NCI-H748 (cell line): ENCODE data around the gene CSTPP1.
A peak's percentile ranks its signal among the peaks of the same experiment; 100 is the strongest.
"Not testable (repeated sequence)": the region's sequence is repeated elsewhere in the genome, so short reads cannot be mapped to it uniquely, and the experiment has no call there.

Source experiments
- DNase-seq: peaks from one replicate; lab custom pipeline; 2025; ENCODE audit not compliant: unreplicated experiment; lab: John Stamatoyannopoulos, UW

CSTPP1 gene

GRCh38 chr11:46951864-46952263 is 15.3 kb downstream of the CSTPP1 start:
- DNase-seq: no peak

GRCh38 chr11:46952553-46952952 is 16.0 kb downstream of the CSTPP1 start:
- no peak for DNase-seq

- DNase-seq: no peak
These were observed 16.5 kb downstream of the CSTPP1 start for GRCh38 chr11:46953093-46953492.

GRCh38 chr11:46958777-46959176 is 22.2 kb downstream of the CSTPP1 start:
- DNase-seq: no peak

GRCh38 chr11:46961041-46961440 is 24.5 kb downstream of the CSTPP1 start:
- no peak for DNase-seq

- DNase-seq: not testable (repeated sequence)
These were observed 25.3 kb downstream of the CSTPP1 start for GRCh38 chr11:46961886-46962285.

- DNase-seq: no peak
These were observed 27.3 kb downstream of the CSTPP1 start for GRCh38 chr11:46963844-46964243.

GRCh38 chr11:46966773-46967172 is 30.2 kb downstream of the CSTPP1 start:
- no peak for DNase-seq

GRCh38 chr11:46967962-46968361 is 31.4 kb downstream of the CSTPP1 start:
- DNase-seq: no peak

- DNase-seq: no peak
These were observed 32.8 kb downstream of the CSTPP1 start for GRCh38 chr11:46969379-46969778.

GRCh38 chr11:46970913-46971625 is 34.5 kb downstream of the CSTPP1 start:
- no peak for DNase-seq

GRCh38 chr11:46972343-46972742 is 35.8 kb downstream of the CSTPP1 start:
- DNase-seq: no peak

GRCh38 chr11:46972821-46973220 is 36.3 kb downstream of the CSTPP1 start:
- no peak for DNase-seq

GRCh38 chr11:46976182-46976854 is 39.8 kb downstream of the CSTPP1 start:
- DNase-seq: no peak

GRCh38 chr11:46977038-46977813 is 40.7 kb downstream of the CSTPP1 start:
- peak; percentile 47 for DNase-seq

GRCh38 chr11:46978005-46978491 is 41.5 kb downstream of the CSTPP1 start:
- peak; percentile 65 for DNase-seq

GRCh38 chr11:46979358-46979757 is 42.8 kb downstream of the CSTPP1 start:
- DNase-seq: no peak

- DNase-seq: no peak
These were observed 44.9 kb downstream of the CSTPP1 start for GRCh38 chr11:46981436-46981835.

- DNase-seq: no peak
These were observed 46.4 kb downstream of the CSTPP1 start for GRCh38 chr11:46982797-46983452.

GRCh38 chr11:46983598-46983997 is 47.0 kb downstream of the CSTPP1 start:
- DNase-seq: no peak

- DNase-seq: no peak
These were observed 48.0 kb downstream of the CSTPP1 start for GRCh38 chr11:46984548-46984947.
